Fibroblast of peridontal ligament (primary cell): Measurements from ENCODE around the gene PSD4.

Experiments
- DNase-seq: peaks from one replicate; pipeline ENCODE4 v3.0.0-alpha.2; 2010; ENCODE audit errors: extremely low read depth

Gene PSD4

DNA sequence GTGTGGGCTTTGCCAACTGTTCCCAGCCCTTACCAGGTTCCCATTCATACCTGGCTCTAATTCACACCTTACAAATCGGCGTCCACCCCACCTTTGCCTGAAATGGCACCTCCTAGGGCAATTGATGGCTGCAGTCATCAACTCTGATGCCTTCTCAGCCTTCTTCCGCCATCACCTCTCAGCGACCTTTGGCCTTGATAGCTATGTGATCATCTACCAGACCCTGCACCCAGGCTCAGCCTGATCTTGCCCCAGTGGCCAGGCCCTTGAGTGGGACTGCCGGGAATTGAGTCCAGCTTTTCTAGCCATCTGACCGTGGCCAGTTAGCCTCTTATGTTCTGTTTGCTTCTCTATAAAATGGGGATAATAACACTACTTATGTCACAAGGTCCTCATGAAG is 32.5 kb downstream of the PSD4 start:
- DNase-seq = no peak

DNA sequence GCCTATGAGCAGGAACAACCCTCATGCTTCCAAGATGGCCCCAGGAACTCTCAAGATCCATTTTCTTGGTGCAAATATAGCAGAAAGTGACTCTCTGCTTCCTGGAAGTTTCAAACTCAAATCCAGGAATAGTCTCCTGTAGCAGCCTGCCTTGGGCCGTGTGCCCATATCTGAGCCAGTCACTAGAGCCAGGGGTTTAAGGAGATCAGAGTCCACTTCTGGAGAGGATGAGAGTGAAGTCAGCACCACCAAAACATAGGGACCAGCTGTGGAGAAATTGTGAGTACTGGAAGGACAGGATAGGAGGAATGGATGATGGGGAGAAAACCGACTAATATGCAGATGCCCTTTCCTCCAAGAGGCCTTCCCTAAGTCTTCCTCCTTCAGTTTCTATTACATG is 33.2 kb downstream of the PSD4 start:
- no peak for DNase-seq

DNA sequence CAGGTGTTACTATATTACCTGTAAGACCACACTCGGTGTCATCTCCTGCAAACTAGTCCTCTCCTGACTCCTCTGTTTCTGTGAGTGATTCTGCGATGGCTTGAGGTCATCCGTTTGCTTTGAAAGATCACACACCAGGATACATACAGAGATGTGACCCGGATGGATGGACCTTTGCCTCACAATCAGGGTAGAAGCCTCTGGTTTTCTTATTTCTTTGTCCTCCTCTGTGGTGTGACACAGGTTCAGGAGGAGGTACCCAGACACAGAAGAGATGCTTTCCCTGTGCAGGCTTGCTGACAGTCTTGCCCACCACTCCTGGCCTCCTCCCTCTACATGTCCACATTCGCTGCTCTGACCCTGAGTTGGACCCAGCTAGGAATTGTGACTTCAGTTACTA is 34.6 kb downstream of the PSD4 start:
- no peak for DNase-seq

- peak; percentile 74 for DNase-seq
These were observed 35.4 kb downstream of the PSD4 start for GRCh38 chr2:113209011-113209645.

DNA sequence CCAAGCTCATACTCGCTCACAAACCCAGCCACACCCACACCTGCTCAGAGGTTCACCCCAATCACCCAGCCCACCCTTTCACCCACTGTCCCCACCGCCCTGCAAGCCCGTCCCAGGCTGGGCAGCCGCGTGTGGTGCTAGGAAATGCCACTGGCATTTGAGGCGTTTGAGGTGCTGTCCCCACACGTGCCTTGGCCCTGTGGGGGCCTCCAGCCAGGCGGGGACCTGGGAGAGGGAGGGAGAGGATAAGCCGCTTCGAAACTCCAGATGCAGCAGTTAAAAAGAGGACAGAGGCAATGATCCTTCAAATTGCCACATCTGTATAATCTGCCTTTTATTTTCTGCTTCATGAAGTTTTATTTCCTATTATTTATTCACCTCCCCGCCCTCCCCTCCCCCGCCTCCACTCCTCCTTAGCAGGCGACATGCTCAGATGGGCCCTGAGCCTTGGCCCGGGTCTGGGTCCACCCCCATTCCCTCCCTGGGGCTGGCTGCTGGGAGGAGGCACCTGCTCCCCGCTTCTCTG is 35.9 kb downstream of the PSD4 start:
- DNase-seq = no peak

GRCh38 chr2:113211226-113212105 is 37.7 kb downstream of the PSD4 start:
- DNase-seq = peak; percentile 72

DNA sequence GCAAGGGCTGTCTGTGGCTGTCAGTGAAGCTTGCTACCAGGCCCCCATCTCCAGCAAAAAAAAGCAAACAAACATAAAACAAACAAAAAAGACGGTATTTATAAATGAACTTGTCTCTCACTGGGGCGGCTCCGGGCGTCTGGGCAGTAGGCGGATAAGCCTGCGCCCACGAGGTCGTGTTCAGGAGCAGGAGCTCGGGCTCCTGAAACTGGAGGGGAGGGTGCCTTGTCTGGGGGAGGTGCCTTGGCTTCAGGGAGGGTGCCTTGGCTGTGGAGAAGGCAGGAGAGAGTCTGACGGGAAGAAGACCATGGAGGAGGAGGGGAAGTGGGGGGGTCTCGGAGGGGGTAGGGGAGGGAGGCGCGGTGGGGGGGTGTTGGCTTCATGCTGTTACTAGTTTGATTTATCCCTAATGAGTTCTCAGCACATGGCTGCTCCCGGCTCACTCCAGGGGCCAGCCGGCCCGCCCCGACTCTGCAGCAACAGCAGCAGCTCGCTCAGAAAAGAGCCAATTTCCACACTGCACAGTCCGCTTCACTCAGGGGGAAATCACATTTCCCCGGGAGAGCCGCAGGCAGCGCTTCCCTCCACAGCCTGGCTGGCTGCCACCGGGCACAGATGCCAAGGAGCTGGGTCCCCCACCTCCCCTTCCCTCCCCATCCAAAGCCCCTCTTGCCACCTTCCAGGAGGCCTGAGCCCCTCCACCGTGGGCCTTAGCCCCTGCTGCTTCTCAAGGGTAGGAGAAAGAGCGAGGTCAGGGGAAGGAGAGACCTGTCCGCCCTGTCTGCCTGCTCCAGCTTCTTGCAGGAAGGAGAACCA is 38.7 kb downstream of the PSD4 start:
- DNase-seq = no peak

DNA sequence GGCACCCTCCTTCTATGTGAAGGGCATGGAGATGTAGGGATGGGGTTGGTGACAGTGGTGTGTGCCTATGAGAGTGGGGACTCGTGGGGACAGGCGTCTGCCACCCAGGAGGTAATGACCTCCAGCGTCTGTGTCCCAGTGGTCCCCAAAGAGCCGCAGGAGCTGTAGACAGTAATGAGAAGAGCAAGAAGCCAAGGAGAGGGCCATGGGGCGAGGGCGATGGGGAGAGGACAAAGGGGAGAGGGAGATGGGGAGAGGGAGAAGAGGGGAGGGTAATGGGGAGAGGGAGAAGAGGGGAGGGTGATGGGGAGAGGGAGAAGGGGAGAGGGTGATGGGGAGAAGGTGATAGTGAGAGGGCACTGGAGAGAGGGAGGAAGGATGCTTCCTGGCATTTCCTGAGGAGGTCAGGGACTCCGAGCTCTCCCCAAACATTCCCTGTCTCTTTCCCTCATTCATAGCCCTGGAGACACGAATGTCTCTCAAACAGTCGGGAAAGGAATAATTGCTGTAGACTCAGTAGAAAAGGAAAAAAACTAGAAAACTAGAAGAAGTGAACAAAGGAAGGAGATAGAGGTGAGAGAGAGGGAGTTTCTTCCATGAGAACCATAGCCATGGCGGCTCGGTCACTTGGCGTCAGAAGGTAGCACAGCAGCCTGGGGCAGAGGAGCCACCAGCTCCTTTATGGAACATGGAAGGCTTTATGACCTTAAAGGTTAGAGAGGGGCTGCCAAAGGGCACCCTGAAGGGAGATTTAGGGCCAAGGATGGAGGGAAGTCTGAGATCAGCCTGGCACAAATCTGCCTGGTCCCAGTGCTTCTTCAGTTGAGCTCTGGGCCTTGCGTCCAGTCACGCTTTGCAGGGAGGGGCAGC is 39.5 kb downstream of the PSD4 start:
- DNase-seq = no peak

DNA sequence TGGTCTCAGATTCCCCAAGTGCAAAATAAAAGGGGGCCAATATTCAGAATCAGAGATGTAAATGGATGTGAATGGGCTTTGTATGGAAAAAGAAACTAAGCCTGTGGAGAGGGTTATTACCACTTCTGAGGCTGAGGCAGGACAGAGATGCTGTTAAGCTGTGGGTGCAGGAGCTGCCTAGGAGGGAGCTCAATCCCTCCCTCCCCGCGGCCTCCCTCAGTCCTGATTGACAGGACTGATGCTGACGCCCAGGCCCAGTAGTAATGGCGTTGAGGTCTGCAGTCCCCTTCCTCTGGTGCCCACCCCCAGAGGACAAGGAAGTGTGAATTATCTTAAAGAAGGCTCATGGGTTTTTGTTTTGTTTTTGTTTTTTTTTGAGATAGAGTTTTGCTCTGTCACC is 40.4 kb downstream of the PSD4 start:
- DNase-seq = no peak

- DNase-seq = no peak
These were observed 41.3 kb downstream of the PSD4 start for GRCh38 chr2:113215056-113215455.

DNA sequence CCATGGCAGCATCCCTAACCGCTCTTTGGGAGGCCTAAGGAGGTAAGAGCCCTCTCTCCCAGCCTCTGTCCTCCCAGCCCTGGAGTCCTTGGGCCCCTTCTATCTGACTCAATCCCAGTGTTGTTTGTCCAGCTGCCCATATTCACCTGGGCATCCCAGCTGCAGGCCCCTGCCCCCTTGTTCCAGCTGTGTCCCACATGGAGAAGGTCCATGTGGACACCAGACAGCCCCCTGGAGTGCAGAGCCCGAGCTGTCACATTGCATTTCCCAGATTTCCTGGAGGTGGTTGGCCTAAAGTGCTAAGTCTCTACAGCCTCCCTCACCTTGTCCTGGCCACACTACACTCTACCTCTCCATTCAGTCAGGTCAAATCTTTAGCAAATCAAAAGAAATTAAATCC is 42.5 kb downstream of the PSD4 start:
- DNase-seq = no peak

DNA sequence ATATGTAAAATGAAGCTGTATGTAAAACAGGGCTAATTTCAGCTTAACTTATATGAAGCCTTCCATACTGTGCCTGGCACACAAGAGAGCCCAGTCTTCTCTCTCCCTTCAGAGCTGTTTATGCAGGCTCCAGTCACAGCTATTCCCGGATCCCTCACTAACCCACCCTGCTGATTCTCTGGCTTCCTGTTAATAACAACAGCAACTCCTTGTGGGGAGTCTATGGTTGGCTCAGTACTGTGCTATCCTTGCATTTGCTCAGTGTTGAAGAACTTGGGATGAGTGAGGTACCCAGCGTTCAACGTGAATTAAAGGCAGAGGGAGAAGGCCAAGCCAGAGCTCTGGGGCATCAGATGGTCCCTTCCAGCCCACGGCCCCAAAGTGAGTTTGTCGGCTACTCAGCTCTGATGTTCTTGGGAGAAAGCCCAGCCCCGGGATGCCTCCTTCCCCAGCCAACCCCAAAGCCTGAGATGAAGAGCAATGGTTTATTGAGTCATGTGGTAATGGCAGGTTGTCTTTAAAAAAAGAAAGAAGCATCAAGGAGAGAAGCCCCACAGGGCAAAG is 43.2 kb downstream of the PSD4 start:
- DNase-seq = no peak

DNA sequence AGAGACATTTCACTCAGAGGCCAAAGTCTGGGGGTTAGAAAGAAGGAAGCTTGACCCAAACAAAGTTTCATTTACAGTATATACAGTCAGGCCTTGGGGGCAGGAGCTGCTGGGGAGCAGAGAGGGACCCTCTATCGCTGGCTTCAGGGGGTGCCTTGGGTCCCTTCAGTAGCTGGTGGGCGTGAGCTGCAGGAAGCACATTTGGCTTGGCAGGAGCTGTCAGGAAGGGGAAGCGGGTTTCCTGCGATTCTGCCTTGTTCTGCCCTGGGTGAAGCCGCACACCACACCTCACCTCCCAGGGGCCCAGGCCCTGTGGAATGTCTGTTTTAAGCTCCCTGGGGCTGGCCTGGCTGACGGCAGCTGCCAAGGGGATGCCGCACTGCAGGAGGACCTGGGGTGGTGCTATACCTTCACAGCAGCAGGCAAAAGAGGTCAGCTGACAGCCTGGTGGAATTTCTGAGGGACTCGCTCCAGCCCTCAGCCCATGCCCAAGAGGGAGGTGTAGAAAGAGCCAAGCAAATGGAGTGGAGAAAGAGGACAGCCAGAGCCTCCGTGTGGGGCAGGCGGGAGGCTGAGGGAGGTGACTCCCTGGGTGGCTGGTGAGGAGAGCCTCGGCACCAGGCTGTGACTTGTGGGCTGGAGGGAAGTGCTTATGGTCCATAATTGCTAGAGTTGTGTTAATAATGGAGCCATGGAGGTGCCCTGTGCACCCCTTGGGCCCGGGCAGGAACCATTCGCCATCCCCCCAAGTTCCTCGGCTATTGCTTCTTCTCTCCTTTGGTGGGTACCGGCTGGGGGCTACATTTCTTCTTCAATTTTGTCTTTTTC is 43.9 kb downstream of the PSD4 start:
- no peak for DNase-seq

DNA sequence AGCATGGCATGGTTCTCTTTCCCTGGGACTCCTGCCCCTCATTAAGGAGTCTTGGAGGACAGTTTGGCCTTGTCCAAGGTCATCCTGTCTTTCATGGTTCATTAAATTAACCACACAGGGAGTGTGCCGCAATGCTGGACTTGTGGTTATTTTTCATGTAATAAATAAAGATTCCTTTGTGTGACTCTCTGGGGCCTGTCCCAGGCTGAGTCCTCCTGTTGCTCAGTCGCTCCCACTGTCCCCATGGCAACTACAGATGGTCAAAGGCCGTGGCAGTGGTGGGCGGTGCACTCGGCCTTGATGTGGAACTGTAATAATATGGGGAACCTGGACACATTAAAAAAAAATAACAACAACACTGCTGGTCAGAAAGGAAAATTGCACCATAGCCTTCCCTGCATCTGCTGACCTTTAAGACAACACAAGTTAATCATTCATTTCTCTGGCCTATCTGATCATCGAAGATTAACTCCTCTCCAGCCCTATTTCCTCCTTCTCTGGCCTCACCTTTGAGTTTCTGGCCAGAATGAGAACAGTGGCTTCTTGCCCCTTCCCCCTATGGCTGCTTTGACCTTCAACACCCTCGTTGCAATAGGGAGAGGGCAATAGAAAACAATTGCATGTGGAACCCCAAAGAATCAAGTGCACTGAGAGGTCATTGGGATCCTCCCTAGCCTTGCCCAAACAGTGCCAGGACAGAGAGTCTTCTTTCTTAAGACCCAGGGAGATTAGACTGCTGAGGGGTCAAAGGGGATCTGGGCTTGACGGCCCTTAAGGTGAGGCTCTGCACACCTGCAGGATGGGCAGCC is 44.7 kb downstream of the PSD4 start:
- DNase-seq = no peak

- DNase-seq = no peak
These were observed 45.3 kb downstream of the PSD4 start for GRCh38 chr2:113219092-113219441.

- DNase-seq = no peak
These were observed 45.7 kb downstream of the PSD4 start for GRCh38 chr2:113219525-113219888.

- DNase-seq = peak; percentile 41
These were observed 46.3 kb downstream of the PSD4 start for GRCh38 chr2:113219889-113220641.

DNA sequence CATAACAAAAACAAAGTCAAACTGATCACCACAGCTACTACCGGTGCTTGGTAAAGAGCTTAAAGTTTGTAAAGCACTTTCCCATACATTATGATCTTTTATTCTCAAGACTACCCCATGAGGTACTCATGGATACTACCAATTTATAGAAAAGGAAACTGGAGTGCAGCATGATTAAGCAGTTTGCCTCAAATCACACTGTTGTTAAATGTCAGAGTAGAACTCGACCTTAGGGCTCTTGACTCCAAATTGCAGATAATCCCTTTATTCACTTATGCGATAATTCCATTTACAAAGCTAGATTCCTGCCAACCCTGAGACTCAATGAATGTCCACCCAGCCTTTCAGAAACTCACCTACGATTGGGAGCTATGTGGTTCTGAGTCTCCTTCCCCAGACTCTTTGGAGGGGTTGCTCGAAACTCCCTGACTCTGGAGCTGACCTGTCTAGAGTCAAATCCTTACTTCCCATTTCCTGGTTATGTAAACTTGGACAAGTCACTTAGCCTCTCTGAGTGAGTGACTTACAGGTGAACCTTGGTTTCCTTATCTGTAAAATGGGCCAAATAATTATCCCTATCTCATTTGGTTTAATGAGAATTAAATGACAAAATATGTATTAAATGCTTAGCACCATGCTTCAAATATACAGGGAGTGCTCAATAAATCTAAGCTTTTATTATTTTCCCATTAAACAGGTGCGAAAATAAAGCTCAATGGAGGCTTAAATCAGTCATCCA is 47.4 kb downstream of the PSD4 start:
- no peak for DNase-seq
